ENCODE data around the gene BTK.

The BTK gene

GRCh38 chrX:101303790-101304189 lies 82.2 kb downstream of the BTK start:
- H3K27me3 Mint-ChIP-seq: no peaks in the 10 kb centered on the region
- H3K4me1 Mint-ChIP-seq: no peaks in the 10 kb centered on the region
- H3K36me3 Mint-ChIP-seq: no peaks in the 10 kb centered on the region
- H3K27ac Mint-ChIP-seq: no peak overlapping the region
- H3K4me3 Mint-ChIP-seq: no peak overlapping the region
- no peak for ATAC-seq
- H3K9me3 Mint-ChIP-seq: no peaks in the 10 kb centered on the region

Measured in stimulated activated memory B cell treated with anti-CD40 and anti-IgM and Interleukin-4, amounts not matched to agents 10 μg/mL and 1 μg/mL and 100 μg/mL, for 72 hours (primary cell).